ENCODE data around the gene DLGAP1.

The DLGAP1 gene

GRCh38 chr18:3808985-3809780 is 645.9 kb downstream of the DLGAP1 start:
- no peaks in the 10 kb centered on the region for H3K9me2 ChIP-seq (replicated peaks; ENCODE audit: insufficient read depth, low read length)
- H3K36me3 ChIP-seq (ENCODE audit: low read length), result no peaks in the 10 kb centered on the region
- H3F3A ChIP-seq (ENCODE audit: insufficient read depth), result no peaks in the 10 kb centered on the region
- H4K20me1 ChIP-seq (ENCODE audit: low read depth, low read length), result no peaks in the 10 kb centered on the region
- no peak overlapping the region for H3K9ac ChIP-seq (ENCODE audit: low read length)
- H2AFZ ChIP-seq (ENCODE audit: low read depth, low read length, severe bottlenecking), result no peak overlapping the region
- no peak for TF ChIP-seq EZH2phosphoT487 (conservative IDR thresholded peaks at IDR 0.05; ENCODE audit: low read length)
- TF ChIP-seq, protein P1, sequence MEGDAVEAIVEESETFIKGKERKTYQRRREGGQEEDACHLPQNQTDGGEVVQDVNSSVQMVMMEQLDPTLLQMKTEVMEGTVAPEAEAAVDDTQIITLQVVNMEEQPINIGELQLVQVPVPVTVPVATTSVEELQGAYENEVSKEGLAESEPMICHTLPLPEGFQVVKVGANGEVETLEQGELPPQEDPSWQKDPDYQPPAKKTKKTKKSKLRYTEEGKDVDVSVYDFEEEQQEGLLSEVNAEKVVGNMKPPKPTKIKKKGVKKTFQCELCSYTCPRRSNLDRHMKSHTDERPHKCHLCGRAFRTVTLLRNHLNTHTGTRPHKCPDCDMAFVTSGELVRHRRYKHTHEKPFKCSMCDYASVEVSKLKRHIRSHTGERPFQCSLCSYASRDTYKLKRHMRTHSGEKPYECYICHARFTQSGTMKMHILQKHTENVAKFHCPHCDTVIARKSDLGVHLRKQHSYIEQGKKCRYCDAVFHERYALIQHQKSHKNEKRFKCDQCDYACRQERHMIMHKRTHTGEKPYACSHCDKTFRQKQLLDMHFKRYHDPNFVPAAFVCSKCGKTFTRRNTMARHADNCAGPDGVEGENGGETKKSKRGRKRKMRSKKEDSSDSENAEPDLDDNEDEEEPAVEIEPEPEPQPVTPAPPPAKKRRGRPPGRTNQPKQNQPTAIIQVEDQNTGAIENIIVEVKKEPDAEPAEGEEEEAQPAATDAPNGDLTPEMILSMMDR (IDR thresholded peaks at IDR 0.05; ENCODE audit: insufficient read depth, low read length, poor library complexity, severe bottlenecking), result no peak
- H3K9me3 ChIP-seq (ENCODE audit: insufficient read depth, low read length), result no peaks in the 10 kb centered on the region
- no peaks in the 10 kb centered on the region for H3K27me3 ChIP-seq (ENCODE audit: low read length)
- H3K27ac ChIP-seq (ENCODE audit: low read depth, low read length), result no peak overlapping the region
- H3K4me3 ChIP-seq (ENCODE audit: insufficient read depth, low read length, poor library complexity, severe bottlenecking), result no peak overlapping the region
- no peaks in the 10 kb centered on the region for H3K79me2 ChIP-seq (ENCODE audit: insufficient read depth, low read length)
- no peak overlapping the region for H3K4me2 ChIP-seq (ENCODE audit: low read depth, low read length, poor library complexity, severe bottlenecking)

GRCh38 chr18:3806656-3807055 is 648.5 kb downstream of the DLGAP1 start:
- no peaks in the 10 kb centered on the region for H3F3A ChIP-seq (ENCODE audit: insufficient read depth)
- H3K36me3 ChIP-seq (ENCODE audit: low read length), result no peaks in the 10 kb centered on the region
- H3K4me2 ChIP-seq (ENCODE audit: low read depth, low read length, poor library complexity, severe bottlenecking), result no peak overlapping the region
- no peak overlapping the region for H3K4me3 ChIP-seq (ENCODE audit: insufficient read depth, low read length, poor library complexity, severe bottlenecking)
- no peaks in the 10 kb centered on the region for H3K27me3 ChIP-seq (ENCODE audit: low read length)
- H2AFZ ChIP-seq (ENCODE audit: low read depth, low read length, severe bottlenecking), result no peak overlapping the region
- no peak overlapping the region for H3K27ac ChIP-seq (ENCODE audit: low read depth, low read length)
- H3K9ac ChIP-seq (ENCODE audit: low read length), result no peak overlapping the region
- TF ChIP-seq, protein P1 (IDR thresholded peaks at IDR 0.05; ENCODE audit: insufficient read depth, low read length, poor library complexity, severe bottlenecking), result no peak
- H3K9me3 ChIP-seq (ENCODE audit: insufficient read depth, low read length), result no peaks in the 10 kb centered on the region
- H3K9me2 ChIP-seq (replicated peaks; ENCODE audit: insufficient read depth, low read length), result no peaks in the 10 kb centered on the region
- no peaks in the 10 kb centered on the region for H3K79me2 ChIP-seq (ENCODE audit: insufficient read depth, low read length)
- H4K20me1 ChIP-seq (ENCODE audit: low read depth, low read length), result no peaks in the 10 kb centered on the region

- Histone ChIP-seq H3K4me3 (ENCODE audit: insufficient read depth, low read length, poor library complexity, severe bottlenecking) (no peak overlapping the region), H3K79me2 (ENCODE audit: insufficient read depth, low read length) (no peaks in the 10 kb centered on the region), H3K9ac (ENCODE audit: low read length) (no peak overlapping the region), H3F3A (ENCODE audit: insufficient read depth) (no peaks in the 10 kb centered on the region), H4K20me1 (ENCODE audit: low read depth, low read length) (no peaks in the 10 kb centered on the region), H2AFZ (ENCODE audit: low read depth, low read length, severe bottlenecking) (no peak overlapping the region), H3K27me3 (ENCODE audit: low read length) (no peaks in the 10 kb centered on the region), H3K27ac (ENCODE audit: low read depth, low read length) (no peak overlapping the region), H3K9me2 (replicated peaks; ENCODE audit: insufficient read depth, low read length) (no peaks in the 10 kb centered on the region), H3K9me3 (ENCODE audit: insufficient read depth, low read length) (no peaks in the 10 kb centered on the region), H3K4me2 (ENCODE audit: low read depth, low read length, poor library complexity, severe bottlenecking) (no peak overlapping the region), H3K36me3 (ENCODE audit: low read length) (no peaks in the 10 kb centered on the region)
- no peak for TF ChIP-seq EZH2phosphoT487 (conservative IDR thresholded peaks at IDR 0.05; ENCODE audit: low read length)
- TF ChIP-seq, protein P1 (IDR thresholded peaks at IDR 0.05; ENCODE audit: insufficient read depth, low read length, poor library complexity, severe bottlenecking), result no peak
Measured at GRCh38 chr18:3804336-3804735, 650.8 kb downstream of the DLGAP1 start.
